GM18861 (cell line): ENCODE measurements around the gene LARP1.
A peak's percentile ranks its signal among the peaks of the same experiment; 100 is the strongest.
"Not testable (repeated sequence)": the region's sequence is repeated elsewhere in the genome, so short reads cannot be mapped to it uniquely, and the experiment has no call there.

Source experiments
- ATAC-seq: cut with Tn5 transposase; IDR thresholded peaks from one replicate; pipeline ENCODE4 v1.9.1; 2021; ENCODE audit not compliant: unreplicated experiment

Gene LARP1

DNA sequence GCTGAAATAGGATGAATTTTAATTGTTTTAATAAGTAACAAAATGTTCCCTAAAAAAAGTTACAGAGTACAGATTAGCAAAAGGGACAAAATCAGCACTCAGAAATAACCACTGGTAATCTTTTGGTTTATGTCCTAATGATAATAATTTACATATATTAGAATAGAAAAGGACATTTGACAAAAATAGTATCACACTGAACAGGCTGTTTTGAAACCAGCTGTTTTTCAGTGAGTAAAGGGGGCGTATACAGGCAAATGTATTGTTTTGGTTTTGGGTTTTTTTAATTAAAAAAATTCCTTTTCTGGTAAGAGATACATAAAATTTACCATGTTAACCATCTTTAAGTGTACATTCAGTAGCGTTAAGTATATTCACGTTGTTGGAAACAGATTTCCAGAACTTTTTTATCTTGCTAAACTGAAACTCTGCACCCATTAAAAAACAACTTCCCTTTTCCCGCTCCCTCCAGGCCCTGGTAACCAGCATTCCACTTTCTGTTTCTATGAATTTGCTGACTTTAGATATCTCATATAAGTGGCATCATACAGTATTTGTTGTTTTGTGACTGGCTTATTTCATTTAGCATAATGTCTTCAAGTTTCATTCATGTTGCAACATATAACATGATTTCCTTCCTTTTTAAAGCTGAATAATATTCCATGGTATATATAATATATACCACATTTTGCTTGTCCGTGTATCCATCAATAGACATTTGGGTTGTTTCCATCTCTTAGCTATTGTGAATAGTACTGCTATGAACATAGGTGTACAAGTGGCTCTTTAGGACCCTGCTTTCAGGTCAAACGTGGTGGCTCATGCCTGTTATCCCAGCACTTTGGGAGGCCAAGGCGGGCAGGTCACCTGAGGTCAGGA is 20.6 kb upstream of the LARP1 start:
- no peak for ATAC-seq

DNA sequence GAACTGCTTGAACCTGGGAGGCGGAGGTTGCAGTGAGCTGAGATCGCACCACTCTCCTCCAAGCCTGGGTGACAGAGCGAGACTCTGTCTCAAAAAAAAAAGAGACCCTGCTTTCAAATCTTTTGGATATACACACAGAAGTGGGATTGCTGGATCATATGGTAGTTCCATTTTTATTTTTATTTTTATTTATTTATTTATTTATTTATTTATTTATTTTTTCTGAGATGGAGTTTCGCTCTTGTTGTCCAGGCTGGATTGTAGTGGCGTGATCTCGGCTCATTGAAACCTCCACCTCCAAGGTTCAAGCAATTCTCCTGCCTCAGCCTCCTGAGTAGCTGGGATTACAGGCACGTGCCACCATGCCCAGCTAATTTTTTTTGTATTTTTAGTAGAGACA is 19.8 kb upstream of the LARP1 start:
- not testable (repeated sequence) for ATAC-seq

DNA sequence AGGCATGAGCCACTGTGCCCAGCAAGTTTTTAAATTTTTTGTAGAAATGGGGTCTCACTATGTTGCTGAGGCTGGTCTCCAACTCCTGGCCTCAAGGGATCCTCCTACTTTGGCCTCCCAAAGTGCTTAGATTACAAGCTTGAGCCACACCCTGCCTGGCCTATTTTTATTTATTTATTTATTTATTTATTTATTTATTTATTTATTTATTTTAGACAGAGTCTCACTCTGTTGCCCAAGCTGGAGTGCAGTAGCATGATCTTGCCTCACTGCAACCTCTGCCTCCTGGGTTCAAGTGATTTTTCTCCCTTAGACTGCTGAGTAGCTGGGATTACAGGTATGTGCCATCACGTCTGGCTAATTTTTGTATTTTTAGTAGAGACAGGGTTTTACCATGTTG is 18.8 kb upstream of the LARP1 start:
- ATAC-seq = not testable (repeated sequence)

DNA sequence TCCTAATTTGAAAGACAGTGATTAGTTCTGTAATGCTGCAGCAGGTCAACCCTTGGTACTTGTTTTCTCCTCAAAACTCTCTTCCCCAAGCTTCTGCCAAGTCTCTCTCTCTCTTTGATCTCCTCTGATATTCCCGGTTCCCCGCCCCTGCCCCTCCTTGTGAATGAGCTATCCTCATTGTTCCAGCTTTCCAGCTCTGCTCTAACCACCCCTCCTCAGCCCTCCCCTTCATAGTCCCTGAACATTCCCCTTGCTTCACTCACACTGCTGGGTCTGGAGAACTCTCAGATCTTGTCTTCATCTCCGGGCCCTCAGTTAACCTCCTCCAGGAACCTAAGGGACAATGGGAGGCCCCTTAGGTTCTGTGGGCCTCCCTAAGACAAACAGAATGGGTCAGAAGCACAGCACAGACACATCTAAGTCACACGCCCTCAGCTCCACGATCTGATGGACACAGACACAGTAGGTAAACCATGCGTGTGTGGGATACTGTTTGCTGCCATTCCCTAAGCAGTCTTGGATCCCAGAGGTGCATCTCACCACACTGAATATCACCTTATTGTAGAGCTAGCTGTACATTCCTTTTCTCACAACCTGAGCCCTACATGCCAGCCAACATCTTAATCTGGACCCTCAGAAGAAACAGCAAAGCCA is 17.4 kb upstream of the LARP1 start:
- ATAC-seq = no peak

DNA sequence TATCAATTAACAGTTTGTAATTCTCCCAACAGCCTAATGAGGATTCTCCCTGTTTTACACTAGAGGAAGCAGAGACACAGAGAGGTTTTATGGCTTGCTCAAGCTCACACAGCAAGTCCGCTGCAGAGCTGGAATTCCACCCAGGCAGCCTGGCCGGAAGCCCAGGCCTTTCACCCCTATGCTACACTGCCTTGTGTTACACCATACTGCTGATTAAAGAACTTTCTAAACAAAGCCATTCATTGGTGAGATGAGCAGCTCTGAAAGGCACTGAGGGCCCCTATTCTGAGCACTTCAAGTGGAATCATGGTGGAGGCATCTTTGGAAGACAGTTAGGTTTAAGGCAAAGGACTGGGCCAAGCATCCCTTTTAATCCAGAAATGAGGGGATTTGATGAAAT is 14.7 kb upstream of the LARP1 start:
- no peak for ATAC-seq

DNA sequence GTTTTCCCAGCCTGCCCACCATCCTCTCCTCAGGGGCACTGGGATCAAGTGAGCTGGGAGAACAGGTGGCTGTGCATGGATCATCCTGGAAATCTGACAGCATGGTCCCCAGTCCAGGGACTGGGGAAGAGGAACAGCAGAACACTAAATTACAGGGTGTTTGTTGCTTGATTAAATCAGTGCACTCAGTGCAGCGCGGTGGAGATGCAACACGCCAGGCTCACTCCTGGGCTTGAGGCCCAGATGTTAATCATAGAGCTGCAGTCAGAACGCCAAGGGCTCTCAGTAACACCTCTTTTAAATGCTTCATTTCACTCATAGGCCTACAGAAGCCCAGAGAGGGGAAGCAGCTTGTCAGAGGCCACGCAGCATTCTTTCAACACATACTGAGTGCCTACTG is 14.2 kb upstream of the LARP1 start:
- ATAC-seq = no peak

DNA sequence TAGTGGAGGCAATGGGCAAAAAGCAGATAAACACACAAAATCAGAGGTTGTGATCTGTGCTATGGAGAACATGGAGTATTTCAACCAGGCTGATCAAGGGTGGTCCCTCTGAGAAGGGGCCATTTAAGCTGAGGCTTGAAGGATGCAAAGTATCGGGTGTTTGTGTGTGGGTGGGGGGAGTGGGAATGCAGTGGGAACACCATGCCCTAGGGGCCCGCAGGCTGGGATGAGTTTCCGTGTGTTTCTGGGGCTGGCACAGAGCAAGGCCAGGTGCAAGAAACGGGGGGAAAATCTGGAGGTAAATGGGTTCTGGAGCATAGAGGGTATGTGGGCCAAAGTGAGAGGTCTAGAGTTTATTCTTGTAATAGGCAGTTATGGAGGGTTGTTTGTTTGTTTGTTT is 13.8 kb upstream of the LARP1 start:
- ATAC-seq = no peak

DNA sequence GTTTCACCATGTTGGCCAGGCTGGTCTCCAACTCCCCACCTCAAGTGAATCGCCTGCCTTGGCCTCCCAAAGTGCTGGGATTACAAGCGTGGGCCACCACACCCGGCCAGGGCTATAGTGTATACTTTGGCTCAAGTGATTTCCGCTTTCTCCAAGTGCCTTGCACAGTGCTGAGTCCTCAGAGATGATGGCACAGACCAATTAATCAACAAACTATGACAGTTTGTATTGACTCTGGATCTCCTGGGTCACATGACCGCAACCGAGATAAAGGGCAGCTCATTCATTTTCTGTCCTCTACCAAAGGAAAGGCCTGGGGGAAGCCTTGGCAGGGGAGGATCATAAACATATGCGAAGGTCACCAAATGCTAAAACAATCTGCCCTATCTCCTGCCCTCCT is 11.4 kb upstream of the LARP1 start:
- no peak for ATAC-seq

DNA sequence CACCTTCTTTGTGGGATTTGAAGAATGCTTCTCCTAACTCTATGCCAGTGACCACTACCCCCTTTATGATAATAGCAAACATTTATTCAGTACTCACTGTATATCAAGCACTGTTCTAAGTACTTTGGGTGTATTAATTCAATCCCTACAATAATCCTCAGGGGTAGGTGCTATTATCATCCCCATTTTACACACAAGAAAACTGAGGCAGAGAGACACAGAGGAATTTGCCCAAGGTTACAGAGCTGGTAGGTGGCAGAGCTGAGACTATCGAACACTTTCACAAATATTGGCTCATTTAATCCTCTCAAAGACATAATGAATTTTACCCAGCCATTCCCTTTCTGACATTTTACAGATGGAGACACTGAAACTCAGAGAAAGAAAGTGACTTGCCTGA is 9.8 kb upstream of the LARP1 start:
- ATAC-seq = no peak

DNA sequence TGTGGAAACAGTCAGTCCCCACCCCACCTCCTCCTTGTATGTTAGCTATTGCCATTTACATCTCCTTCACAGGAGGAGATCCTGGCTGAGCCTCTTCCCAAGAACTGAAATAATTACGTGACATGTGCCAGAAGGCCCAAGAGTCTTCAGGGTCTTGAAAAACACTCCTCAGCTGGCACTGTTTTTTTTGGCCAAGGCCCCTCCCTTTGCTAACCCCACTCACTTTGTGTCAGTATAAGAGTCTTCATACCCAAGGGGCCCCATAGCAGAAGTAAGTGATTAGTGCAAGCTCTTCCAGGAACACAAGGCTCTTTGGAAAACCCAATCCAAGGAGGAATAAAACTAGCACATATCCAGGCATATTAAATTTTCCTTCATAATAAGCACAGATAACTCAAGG is 5.7 kb upstream of the LARP1 start:
- ATAC-seq = no peak

DNA sequence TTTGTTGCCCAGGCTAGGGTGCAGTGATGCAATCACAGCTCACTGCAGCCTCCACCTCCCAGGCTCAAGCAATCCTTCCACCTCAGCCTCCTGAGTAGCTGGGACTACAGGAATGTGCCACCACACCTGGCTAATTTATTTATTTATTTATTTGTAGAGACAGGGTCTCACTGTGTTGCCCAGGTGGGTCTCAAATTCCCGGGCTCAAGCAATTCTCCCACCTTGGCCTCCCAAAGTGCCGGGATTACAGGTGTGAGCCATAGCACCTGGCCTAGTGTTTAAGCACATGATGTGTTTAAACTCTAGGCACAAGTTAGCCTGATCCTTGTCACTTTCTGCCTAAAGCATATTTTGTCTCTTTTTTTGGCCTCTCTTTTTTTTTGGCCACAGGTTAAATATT is 4.5 kb upstream of the LARP1 start:
- ATAC-seq = not testable (repeated sequence)

DNA sequence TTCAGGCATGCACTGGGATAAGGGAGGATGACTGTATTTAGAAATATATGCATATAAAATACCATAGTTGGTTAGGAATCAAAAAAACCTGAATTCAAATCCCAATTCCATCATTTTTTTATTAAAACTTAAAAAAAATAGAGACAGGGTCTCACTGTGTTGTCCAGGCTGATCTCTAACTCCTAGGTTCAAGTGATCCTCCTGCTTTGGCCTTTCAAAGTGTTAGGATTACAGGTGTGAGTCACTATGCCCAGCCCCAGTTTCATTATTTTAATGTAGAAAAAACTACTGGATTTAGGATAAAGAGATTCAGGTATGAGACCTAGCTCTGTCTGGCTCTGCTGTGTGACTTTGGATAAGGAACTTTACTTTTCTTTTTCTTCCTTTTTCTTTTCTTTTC is 3.3 kb upstream of the LARP1 start:
- ATAC-seq = no peak

DNA sequence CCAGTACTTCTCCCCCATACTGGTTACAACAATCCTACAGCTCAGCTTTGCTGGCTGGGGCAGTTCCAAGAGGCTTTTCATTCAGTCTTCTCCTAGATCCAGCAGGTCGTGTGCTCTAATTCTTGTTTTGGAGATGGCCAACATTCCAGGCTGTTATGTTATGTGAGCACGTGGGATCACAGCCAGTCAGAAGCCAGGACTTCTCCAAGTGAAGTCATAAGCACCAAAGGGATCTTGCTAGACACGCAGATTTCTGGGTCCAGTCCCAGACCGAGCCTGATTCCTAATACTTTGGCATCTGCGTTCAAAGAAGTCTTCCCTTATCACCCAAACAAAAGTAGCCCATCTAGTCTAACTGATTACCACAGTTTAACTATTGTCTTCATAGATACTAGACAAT is 1.4 kb upstream of the LARP1 start:
- no peak for ATAC-seq

DNA sequence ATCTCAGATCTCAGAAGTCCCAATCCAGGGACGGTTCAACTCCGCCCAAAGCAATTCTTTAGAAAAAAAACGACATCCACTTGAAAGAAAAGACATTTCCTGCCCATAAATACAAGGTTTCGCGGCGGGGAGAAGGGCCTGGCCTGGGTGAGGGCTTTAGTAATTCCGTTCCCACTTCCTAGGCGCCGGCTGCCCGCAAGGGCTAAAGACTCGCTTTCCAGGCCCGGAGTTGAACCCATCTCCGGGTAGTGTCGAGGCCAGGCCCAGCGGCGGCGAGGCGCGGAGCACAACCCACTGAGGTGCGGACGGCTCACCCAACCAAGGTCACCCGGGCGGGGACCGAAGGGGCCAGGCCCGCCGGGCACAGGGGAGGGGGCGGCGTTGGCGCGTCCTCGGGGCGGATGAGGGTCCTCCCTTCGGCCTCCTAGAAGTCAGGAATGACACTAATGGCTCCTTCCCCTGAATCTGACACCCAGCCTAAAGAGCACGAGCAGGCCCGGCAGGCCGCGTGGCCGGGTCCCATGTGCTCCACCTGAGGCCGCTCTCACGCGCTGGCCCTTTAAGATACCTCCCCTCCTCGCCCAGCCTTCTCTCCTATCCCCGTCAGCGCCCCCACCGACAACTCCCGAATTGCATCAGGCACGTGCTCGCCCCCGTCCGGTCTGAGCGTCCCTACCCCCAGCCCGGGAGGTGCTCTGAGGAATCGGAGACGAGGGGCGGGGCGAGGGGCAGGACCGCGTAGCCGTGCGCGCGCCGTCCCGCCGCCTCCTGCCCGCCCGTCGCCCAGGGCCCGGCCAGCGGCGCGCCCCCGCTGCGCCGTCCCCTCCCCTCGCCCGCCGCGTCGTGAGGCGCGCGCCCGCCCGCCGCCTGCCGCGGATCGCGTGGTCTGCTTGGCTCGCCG is 467 bp upstream of the LARP1 start:
- ATAC-seq = peak; percentile 84

DNA sequence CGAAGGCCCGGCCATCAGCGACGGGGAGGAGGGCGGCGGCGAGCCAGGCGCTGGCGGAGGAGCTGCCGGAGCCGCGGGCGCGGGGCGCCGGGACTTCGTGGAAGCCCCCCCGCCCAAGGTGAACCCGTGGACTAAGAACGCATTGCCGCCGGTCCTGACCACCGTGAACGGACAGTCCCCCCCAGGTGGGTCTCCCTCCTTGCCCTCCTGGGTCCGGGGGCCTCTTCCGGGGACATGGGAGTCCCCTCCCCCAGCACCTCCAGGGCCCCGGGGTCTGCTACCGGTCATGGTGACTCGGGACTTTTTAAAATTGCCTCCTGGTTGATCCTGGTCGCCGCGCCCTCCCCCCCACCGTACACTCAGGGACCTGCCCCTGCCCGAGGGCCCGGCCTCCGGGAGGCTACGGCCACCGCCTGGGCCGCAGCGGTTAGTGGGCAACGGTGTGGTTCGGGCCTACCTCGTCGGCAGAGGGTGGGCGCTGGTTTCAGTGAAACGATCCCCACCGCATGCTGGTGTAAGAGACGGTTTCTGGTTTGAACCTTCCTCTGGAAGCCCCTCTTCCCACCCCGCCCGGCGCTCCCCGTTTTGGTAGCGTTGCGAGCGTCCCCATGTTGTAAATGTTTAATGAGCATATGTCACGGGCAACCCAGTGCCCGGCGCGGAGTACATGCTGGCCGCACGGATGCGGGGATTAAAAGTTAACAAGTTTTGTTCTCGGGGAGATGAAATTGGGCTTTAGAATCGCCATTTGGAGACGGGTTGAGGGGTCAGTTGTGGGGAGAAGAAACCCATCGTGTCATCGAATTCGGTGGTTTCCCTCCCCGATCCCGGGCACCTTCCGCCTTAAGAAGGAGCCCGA is 1.1 kb downstream of the LARP1 start:
- ATAC-seq = no peak

DNA sequence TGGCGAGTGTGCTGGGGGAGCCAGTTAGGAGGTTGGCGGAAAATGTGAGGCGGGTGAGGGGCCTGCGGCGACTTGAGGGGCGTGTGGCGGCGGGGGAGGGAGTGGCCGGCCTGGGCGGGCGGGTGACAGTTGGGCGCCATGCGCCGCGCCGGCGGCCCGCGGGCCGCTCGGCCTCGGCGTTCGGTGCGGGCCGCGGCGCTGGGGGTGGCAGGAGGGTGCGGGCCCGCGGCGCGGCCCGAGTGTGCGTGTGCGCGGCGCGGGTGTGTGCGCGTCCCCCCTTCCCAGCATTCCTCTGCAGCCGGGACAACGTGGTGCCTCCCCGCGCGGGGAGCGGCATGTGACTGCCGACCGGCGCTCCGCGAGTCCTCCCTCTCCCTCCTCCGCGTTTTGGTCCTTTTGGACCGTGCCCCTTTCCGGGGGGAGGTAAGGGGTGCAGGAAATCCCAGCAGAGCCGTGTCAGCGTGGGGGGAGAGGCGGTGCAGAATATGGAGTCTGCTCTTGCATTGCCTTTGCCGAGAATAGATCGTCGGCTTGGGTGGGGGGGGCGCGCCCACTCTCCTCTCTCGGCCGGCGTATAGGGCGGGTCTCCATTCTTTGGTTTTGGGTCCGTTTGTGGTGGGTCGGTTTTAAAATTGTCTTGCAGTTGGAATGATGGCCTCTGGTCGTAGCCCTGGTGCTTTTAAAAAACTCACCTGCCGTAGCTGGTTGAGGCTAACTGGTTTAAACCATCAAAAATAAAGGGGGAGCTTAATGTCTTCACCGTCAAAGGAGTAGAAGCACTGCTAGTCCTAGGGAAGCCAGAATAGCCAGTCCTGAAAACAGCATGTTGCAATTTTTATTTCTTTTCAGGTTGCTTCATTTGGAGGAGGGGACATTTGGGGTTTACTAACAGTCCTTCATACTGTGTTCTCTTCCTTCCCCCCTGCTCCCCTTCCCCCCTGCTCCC is 2.0 kb downstream of the LARP1 start:
- ATAC-seq = no peak

DNA sequence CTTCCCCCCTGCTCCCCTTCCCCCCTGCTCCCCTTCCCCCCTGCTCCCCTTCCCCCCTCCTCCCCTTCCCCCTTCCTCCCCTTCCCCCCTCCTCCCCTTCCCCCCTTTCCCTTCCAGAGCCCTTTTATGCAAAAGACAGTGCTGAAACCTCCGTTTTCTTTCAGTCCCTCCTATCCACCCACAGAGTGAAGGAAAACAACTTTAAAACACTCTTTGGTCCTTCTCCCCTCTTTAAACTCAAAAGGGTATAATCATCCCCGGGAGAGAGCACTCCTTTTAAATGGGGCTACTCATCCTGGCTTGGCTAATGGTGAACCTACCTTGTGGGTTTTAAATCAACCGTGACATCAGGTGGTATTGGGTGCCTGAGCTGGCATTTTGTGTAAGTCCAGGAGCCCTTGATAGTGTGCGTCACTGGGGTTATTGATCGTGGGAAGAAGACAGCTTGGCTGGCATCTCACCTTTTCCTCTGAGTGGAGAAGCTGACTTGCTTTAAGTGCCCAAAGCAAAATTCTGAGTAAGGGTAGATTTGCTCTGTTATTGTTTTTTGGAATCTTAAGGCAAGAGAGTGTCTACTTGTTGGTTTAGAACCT is 2.7 kb downstream of the LARP1 start:
- no peak for ATAC-seq

DNA sequence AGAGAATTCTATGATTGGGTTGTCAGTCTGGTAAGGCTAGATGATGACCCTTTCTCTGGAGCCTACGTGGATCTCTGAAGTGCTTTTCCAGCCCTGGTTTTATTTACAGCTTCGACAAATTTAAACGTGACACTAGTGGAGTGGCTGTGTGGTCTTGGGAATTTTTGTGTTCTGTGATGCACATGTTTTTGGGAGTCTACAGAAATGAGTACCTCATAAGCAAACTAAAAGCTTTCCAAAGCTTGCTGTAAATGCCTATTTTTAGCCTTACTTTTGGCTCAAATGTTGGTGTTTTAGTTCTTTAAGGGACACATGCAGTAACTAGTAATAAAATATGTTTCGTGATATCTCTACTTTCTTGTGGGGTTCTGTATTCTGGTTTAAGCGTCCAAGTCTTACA is 3.3 kb downstream of the LARP1 start:
- ATAC-seq = no peak

DNA sequence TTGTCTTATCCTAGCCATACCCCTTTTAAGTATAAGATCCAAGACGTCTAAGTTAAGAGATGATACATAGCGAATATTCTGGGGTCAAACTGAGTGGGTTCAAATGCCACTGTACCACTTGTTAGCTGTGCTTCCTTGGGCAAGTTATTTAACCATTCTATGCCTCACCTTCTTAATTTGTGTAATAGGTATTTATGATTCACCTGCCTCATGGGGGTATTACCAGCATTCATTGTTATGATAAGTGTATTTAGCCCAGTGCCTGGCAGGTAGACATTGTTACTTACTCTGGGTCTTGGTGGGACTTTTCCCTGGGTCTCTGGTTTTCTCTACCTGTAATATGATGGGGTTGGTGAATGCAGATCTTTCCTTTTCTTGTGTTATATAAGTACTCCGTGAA is 3.8 kb downstream of the LARP1 start:
- ATAC-seq = no peak
